ENCODE measurements around the gene CDK8.
"Not testable (repeated sequence)": the region's sequence is repeated elsewhere in the genome, so short reads cannot be mapped to it uniquely, and the experiment has no call there.

The CDK8 gene

GRCh38 chr13:26253262-26253786, 605 bp upstream of the CDK8 start:
- DNase-seq (ENCODE audit: low spot score) = no peak

DNA sequence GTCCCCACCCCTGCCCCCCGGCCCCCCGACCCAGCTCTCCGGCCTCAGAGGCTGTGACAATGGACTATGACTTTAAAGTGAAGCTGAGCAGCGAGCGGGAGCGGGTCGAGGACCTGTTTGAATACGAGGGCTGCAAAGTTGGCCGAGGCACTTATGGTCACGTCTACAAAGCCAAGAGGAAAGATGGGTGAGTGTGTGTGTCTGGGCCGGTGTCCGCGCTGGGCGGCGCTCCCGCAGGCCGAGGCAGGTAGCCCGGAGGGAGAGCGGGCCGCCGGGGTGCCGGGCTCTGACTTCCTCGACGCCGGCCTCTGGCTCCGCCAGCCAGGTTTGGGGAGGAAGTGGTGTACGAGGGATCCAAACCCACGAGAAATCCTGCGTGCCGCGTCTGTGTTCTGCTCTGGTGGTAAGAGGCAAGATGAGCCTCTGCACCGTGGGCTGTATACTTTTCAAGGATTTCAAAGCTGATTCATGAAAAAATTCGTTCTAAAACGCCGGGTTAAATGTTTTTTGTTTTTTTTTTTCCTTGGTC, 718 bp downstream of the CDK8 start:
- peak; percentile 54 for DNase-seq (ENCODE audit: low spot score)

DNA sequence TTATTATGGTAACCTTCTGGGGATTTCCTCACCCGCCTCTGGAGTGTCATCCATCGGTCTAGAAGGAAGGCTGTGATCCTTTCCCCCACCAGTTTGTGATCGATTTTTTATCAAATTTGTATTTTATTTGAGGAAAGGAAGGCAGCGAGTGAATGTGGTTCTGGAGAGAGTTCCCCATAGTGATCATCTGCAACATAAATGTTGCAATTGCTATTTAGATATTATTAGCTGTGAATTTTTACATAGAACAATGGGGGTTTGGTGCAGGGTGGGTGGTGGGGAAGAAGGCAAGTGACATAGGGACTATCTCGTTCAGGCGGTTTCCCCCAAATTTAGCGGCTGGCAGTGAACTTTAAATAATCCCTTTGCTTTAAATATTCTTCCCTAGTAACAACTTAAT, 1.2 kb downstream of the CDK8 start:
- no peak for DNase-seq (ENCODE audit: low spot score)

DNA sequence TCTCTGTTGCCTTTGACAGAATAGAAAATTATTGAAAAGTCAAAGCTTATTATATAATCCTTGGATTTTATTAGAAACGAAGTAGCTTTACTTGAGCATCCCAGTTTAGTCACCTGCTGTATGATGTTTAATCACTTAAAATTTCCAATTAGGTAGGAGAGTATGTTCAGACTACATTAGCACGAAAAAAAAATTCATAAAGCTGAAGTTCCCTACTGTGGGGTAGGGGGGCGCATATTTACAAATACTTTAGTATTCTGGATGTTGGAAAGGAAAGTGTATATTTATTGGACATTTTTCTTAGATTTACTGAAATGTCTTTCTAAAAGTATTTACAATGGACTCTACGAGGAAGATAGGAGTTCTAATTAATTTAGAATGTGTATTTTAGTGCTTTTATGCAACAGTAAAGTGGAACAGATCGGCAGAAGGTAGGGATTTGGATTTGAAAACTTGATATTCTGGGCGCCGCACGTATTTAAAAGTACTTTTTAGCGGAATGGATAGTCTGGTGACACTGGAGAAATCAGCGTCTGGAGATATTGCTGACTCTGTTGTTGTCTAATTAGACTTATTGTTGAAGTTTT, 1.9 kb downstream of the CDK8 start:
- no peak for DNase-seq (ENCODE audit: low spot score)

GRCh38 chr13:26257049-26257448, 3.1 kb downstream of the CDK8 start:
- no peak for DNase-seq (ENCODE audit: low spot score)

GRCh38 chr13:26259634-26260033, 5.7 kb downstream of the CDK8 start:
- DNase-seq (ENCODE audit: low spot score) = no peak

GRCh38 chr13:26262156-26262555, 8.2 kb downstream of the CDK8 start:
- no peak for DNase-seq (ENCODE audit: low spot score)

DNA sequence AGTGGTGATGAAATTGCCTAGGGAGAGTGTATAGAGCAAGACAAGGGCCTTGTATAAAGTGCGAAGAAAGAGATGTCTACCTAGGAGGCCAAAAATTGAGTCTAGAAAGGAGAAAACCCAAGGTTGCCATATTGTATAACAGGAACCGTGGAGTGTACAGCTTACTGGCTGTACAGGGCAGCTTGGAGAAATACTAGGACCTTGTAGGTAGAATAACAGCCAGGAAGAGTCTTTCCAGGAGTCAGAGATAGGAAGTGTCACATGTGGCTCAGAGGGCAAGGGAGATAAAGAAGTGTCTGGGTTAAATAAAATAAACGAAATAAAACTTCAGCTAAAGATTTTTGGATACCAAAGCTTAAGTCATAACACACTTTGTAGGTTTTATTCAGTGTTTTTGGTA, 12.4 kb downstream of the CDK8 start:
- no peak for DNase-seq (ENCODE audit: low spot score)

- DNase-seq (ENCODE audit: low spot score) = no peak
Measured at GRCh38 chr13:26270707-26271106, 16.8 kb downstream of the CDK8 start.

DNA sequence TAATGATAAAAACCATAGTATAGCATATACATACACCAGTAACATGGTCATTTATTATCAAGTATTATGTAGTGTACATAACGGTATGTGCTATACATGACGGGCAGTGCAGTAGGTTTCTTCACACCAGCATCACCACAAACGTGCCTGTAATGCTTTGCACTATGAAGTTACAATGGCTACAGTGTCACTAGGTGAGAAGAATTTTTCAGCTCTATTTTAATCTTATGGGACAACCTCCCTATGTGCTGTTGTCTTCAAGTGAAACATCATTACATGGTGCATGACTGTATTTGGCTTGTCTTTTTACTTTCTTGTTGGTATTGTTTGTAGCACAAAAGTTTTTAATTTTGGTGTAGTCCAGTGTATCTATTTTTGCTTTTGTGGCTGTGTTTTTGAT, 18.7 kb downstream of the CDK8 start:
- DNase-seq (ENCODE audit: low spot score) = no peak

GRCh38 chr13:26280295-26280694, 26.4 kb downstream of the CDK8 start:
- no peak for DNase-seq (ENCODE audit: low spot score)

DNA sequence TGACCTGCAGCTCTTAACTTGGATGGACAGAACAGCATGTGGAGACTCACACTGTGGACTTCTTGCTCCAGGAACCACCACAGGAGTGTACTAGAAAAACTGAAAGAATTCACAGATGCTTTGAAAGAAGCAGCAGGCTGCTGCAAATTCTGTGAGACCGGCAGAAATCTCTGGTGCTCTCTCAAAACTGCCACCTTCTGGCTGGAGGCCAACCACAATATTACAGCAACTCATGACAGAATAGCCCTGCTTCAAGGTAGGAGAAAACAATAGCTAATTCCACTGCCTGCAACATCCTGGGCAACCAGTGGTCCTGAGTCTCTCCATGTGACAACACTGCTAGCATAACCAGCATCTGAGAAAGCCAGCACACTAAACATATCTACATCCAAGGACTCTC, 26.9 kb downstream of the CDK8 start:
- DNase-seq (ENCODE audit: low spot score) = no peak

- not testable (repeated sequence) for DNase-seq (ENCODE audit: low spot score)
Measured at GRCh38 chr13:26285911-26286310, 32.0 kb downstream of the CDK8 start.

DNA sequence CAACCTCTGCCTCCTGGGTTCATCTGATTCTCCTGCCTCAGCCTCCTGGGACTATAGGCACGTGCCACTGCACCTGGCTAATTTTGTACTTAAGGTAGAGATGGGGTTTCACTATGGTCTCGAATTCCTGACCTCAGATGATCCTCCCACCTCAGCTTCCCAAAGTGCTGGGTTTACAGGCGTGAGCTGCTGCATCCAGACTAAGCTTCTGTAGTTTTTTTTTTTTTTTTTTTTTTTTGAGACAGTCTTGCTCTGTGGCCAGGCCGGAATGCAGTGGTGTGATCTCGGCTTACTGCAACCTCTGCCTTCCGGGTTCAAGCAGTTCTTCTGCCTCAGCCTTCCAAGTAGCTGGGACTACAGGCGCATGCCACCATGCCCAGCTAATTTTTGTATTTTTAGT, 34.9 kb downstream of the CDK8 start:
- DNase-seq (ENCODE audit: low spot score) = not testable (repeated sequence)

GRCh38 chr13:26295812-26296211, 41.9 kb downstream of the CDK8 start:
- DNase-seq (ENCODE audit: low spot score) = no peak

- DNase-seq (ENCODE audit: low spot score) = no peak
Measured at GRCh38 chr13:26299168-26299750, 45.3 kb downstream of the CDK8 start.

DNA sequence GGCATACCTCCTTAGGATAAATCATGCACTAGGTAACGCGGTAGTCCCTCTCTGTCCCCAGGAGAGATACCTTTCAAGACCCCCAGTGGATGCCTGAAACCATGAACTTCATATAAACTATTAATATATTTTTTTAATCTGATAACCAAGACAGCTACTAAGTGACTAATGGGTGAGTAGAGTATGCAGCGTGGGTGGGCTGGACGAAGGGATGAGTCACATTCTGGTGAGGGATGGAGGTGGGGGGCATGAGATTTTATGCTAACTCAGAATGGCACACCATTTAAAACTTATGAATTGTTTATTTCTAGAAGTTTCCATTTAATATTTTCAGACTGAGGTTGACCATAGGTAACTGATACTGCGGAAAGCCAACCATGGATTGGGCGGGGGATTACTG, 46.2 kb downstream of the CDK8 start:
- DNase-seq (ENCODE audit: low spot score) = no peak

DNA sequence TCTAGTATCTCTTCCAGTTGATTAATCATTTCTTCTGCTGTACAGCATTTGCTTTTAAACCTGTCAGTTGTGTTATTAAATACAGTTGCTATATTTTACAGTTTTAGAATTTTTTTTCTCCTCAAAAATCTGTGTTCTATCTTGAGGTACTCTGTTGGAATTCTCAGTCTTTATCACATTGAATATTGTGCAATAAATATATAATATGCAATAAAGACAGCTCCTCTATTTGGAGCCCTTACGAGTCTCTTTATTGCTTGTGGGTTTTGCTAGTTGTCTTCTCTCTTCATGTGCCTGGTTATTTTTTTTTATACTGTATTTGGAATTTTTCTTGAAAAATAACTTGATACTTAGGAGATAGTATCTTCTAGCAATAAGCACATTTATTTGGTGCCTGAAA, 51.7 kb downstream of the CDK8 start:
- DNase-seq (ENCODE audit: low spot score) = no peak

- no peak for DNase-seq (ENCODE audit: low spot score)
Measured at GRCh38 chr13:26307701-26308100, 53.8 kb downstream of the CDK8 start.

DNA sequence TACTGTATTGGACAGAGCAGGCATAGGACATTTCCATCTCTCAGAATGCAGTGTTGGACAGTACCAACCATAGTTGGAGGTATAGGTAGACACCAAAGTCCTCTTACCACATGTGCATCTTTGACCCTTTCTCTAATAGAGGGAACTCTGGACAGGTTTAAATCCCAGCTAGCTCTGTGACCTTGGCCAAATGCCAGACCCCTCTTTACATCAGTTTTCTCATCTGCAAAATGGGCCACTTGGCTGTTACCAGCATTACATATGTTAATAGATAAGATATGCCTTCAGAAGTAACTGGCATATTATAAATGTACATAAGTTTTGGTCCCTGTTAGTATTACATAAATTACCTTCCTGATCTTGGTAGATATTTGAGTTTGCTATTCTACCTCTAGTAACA, 54.3 kb downstream of the CDK8 start:
- DNase-seq (ENCODE audit: low spot score) = no peak

DNA sequence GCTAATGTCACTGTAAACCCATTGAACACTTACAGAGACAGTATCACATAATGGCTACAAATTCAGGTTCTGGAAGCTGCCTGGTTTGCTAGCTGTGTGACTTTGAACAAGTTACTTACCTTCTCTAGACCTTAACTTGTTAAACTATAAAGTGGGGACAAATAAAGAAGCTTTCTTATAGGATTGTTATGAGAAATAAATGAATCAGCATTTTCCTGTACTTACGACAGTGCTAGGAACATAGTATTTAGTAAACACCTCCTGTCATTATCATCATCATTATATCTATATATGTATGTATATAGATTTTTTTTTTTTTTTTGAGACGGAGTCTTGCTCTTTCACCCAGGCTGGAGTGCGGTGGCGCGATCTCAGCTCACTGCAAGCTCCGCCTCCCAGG, 54.9 kb downstream of the CDK8 start:
- no peak for DNase-seq (ENCODE audit: low spot score)

- no peak for DNase-seq (ENCODE audit: low spot score)
Measured at GRCh38 chr13:26310003-26310402, 56.1 kb downstream of the CDK8 start.

DNA sequence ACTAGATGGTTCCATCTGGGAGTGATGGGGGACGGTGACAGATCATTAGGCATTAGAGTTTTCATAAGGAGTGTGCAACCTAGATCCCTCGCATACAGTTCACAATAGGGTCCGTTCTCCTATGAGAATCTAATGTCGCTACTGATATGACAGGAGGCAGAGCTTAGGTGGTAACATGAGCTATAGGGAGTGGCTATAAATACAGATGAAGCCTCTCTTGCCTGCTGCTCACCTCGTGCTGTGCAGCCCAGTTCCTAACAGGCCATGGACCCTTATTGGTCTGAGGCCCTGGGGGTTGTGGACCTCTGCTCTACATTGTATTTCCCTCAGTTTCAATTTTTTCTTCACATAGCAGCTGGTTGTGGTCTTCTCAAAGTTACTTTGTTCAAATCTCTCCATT, 56.5 kb downstream of the CDK8 start:
- DNase-seq (ENCODE audit: low spot score) = no peak

GRCh38 chr13:26312019-26312418, 58.1 kb downstream of the CDK8 start:
- not testable (repeated sequence) for DNase-seq (ENCODE audit: low spot score)
